GM21723 (cell line): ENCODE data around the gene SHOC2.

Experiments
- ATAC-seq: cut with Tn5 transposase; IDR thresholded peaks from one replicate; pipeline ENCODE4 v1.9.1; 2021; ENCODE audit warnings: mild to moderate bottlenecking, moderate library complexity; ENCODE audit not compliant: unreplicated experiment

SHOC2 gene

DNA sequence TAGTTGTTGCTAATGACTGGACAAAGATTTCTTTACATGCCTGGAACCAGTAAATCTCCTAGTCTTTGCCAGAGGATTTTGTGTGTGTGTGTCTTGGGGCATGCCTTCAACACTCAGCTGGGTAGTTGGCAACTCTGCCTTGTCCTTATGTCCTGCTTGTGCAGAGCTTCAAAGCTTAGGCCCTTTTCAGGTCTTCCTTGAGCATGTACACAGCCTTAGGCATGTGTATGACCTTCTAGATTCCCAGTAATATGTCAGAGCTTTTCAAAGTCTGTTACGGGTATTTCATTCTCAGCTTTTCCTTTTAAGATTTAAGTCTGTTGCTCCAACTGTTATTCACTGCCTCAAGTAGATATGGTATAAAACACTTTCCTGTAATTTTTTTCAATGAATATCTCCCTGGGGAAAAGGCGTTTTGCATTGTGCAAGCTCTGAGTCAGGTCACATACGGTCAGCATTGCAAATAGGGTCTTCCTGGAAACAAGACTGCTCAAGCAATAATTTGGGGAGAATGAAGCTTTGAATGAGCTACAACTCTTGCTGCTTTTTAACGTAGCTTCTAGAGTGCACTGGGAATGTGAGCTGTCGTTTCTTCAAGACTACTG, 25.5 kb downstream of the SHOC2 start:
- no peak for ATAC-seq

DNA sequence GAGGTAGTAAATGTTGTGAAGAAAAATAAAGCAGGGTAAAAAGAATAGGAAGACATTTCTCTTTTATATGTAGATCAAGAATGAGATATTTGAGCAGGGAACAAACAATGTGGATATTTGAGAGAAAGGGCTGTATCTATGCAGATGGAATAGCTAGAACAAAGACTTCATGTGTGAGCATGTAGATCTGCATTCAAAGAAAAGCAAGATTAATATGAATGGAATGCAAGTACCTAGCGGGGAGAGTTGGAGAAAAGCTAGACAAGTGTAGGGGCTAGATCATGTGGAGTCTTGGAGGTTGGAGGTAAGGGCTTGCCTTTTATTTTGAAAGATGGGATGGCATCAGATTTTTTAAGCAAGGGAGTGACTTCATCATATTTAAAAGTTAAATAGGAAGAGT, 27.1 kb downstream of the SHOC2 start:
- no peak for ATAC-seq

DNA sequence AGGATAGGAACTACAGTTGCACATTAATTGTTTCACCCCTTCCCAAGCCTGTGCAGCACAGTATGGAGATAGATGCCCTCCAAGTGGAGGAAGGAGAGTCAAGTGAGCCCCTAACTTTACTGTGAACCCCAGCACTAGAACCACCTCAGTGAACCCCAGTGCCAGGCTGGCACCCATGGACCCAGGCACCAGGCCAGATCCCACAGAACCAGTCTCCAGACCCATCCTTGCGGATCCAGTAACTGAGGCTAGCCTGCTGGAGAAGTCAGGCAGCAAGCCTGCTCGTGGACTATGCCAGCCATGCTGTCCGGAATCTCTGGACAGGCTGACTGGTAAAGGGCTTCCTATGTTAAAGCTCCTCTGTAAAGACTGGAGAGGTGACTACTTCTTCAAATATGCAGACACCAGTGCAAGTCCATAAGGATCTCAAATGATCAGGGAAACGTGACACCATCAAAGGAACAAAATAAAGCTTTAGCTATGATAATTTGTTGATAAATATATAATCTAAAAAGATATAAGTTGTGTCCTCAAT, 27.7 kb downstream of the SHOC2 start:
- ATAC-seq = no peak

DNA sequence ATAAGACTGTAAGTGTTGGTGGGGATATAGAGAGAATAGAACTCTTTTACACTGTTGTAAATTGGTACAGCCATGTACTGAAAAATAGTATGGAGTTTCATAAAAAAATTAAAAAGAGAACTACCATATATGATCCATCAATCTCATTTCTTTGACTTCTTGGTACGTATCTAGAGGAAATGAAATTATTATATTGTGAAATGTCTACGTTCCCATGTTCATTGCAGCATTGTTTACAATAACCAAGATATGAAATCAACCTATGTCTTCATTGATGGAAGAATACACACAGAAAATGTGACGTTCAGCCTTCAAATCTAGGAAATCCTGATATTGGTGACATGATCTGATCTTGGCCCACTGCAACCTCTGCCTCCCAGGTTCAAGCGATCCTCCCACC, 32.0 kb downstream of the SHOC2 start:
- ATAC-seq = no peak

DNA sequence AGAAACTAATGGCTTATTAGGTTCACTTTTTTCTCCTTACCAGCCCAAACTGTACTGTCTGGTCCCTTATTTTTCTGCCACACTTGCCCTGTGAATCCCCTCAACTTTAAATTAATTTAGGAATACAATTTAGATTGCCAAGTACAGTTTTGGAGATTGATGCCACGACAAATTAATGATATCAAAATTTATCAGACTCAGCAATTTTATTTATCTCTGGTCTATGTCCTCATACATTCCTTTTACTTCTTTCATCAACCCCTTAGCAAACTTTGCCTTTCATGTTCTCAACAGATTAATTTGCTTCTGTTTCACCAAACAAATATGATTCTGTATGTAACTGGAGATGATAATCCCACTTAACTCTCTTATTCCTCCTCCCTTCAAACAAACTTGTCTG, 38.2 kb downstream of the SHOC2 start:
- no peak for ATAC-seq

DNA sequence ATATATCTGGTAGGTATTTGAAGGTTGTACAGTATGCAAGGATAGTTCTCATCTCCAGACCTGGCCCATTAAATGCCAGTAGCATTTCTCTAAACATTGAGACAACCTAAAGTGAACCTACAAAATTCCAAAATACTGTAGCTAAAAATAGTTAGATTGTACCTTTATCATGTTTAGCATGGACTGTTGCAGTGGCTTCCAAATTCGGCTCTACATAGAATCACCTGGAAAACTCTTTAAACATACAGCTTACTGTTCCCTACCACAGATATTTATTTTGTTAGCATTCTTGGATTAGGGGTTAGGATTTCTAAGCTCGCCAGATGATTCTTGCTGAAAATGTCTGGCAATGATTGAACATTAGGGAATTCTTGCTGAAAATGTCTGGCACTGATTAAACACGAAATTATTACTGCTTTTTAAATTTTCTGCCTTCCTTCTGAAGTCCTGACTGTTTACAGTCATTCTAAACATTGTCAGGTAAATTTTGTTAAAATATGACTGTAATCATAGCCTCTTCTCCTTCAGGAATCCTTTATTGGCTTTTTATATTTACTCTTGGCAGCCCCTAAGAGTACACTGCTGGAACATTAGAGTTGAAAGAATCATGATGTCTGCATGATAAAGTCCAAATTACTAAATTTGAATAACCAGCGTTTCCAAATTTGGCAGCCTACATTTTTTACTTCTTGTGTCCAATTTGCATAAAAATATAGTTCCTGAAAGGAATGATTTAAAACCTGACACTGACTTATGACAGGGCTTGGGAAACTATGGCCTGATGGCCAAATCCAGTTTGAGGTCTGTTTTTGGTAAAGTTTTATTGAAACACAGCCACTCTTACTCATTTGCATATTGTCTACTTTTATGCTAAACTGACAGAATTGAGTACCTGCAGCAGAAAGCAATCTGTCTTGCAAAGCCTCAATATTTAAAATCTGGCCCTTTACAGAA, 40.3 kb downstream of the SHOC2 start:
- no peak for ATAC-seq

DNA sequence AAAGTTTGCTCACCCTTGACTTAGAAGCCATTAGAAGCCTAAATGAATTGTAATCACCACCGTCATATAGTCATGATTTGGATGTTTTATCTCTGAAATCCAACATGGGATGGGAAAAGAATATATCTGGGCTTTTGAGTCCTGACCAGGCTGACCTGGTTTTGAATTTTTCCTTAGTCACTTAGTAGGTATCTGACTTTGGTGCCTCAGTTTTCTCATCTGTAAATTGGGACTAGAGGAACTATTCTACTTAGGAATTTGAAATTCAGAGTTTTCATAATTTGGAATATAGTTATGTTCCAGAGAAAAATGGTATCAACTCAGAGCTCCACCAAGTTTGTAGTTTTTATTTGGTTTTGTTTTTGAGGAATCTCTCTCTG, 40.9 kb downstream of the SHOC2 start:
- no peak for ATAC-seq

DNA sequence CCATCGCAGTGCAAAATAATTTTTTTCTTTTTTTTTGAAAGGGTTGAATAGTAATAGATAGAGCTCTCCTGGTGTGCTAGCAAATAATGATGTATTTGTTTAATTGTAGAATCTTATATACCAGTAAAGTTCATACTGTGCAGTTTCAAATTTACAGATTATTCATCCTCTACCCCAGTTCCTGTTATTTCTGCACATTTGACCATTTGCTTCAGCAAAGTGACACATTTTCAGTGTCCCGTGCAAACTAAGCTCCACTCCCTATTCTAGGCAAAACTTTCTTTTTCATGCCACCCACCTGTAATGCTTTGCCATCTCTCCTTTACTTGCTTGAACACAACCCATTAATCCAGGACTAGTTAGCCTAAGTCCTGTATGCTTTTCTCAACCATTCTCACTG, 43.0 kb downstream of the SHOC2 start:
- no peak for ATAC-seq

DNA sequence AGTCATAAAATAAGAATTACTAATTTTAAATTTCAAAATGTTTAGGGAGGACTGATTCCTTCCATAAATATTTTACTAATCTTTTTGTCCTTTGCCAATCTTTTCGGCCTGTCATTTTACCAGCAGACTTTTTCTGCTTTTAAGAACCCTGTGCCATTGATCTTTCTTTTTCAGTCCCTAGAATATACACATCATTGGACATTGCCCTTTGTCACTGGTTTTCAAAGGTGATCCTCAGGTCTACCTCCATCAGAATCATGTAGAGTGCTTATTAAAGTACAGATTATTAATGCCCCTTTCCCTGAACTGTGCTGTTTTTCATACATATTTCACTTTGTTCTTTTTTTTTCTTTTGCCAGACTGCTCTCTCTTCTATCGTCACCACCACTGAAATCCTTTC, 43.8 kb downstream of the SHOC2 start:
- no peak for ATAC-seq

DNA sequence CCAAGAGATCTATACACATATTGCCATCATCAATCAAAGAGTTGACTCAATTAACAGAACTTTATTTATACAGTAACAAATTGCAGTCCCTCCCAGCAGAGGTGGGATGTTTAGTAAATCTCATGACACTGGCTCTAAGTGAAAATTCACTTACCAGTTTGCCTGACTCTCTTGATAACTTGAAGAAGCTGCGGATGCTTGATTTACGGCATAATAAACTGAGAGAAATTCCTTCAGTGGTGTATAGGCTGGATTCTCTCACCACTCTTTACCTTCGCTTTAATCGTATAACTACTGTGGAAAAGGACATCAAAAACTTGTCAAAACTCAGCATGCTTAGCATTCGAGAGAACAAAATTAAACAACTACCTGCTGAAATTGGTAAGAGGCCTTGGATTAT, 45.3 kb downstream of the SHOC2 start:
- ATAC-seq = no peak

DNA sequence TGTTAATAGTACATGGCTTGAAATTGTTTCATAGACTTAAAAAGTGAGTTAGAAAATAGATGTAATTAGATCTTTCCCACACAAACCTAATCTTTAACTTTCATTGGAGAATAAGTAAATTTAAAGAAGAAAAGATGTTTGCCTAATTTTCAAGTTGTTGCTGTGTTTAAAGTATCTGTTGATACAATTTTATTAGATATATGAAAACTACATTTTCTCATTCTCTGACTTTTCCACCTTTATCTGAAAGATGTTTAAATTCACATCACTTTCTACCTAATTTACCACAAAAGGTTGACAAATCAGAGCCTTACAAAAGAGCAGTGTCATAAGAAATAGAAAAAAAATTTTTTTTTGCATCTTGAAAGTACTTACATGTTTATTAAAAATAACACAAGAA, 45.8 kb downstream of the SHOC2 start:
- ATAC-seq = no peak

DNA sequence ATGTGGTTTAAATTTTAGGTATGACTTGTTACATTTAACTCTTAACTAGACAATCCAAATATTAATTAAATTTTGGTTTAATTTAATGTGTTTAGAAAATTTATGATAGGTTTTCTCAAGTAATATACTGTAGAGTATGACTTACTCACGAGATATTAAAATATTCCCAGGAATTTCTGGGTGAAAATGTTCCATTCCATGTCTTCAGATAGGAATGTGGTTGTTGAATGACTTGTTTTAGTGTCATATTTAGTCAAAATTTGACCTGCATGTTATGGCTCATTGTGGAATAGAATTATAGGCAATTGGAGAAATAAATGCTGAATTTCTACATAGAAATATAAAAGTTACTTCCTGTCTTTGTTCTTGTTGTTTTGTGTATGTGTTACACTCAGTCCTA, 46.7 kb downstream of the SHOC2 start:
- no peak for ATAC-seq

DNA sequence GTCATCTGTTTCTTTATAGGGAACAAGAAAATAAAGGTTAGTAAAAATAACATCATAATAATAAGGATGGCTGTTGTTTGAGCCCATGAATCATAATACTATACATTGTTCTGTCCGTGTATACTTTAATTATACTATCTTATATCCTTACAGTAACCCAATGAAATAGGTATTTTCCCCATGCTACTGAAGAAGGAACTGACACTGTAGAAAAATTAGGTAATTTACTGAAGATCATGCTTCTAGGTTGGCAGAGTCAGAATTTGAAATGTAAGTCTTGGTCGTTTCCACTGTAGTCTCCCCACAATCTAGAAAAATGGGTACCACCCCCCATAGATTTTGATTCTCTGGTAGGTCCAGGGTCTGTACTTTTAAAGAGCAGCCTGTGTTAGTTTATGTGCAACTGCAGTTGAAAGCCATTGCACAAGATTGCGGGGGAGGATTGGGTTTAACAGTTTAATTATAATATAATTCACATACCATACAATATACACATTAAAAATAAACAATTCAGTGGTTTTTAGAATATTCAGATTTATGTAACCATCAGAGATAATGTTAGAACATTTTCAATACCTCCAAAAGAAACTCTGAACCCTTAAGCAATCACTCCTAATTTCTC, 47.7 kb downstream of the SHOC2 start:
- peak; percentile 48 for ATAC-seq

DNA sequence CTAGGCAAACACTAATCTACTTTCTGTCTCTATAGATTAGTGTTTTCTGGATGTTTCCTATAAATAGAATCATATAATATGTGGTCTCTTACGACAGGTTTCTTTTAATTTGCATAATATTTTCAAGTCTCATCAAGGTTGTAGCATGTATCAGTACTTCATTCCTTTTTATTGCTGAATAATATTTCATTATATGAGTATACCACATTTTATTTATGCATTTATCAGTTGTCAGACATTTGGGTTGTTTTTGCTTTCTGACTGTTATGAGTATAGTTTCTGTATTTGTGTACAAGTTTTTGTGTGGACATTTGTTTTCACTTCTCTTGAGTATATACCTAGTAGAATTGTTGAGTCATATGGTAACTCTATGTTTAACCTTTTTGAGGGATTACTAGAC, 48.2 kb downstream of the SHOC2 start:
- no peak for ATAC-seq

DNA sequence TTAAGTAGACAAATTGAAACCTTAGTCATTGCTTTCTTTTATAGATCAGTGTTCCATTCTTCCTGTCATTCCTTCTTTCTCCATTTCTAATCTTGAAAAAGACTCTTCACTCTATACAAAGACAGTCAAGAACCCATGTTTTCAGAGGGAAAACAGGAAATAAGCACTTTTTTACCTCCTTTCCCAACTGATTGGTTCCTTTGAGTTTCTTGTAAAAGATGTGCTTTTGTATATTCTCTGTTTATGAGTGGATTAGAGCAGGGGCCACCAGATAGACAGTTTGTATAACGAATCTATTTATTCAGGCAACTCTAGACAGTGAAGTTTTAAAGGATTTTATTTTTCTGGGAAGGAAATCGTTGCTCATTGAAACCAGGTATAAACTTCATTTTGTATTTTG, 49.8 kb downstream of the SHOC2 start:
- ATAC-seq = no peak

DNA sequence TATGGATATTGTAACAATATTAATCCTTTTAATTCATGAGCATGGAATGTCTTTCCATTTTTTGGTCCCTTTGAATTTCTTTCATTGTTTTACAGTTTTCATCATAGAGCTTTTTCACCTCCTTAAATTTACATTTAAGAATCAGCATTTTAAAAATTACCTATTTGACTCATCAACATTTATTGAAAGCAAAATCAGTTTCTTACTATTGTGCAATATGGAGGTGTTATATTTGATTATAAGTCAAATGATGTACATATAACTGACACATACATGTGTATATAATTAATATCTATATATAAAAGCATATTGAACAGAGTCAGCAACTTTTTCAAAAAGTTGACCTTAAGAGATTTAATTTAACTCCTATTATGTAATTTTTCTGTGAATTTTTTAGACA, 52.2 kb downstream of the SHOC2 start:
- ATAC-seq = no peak

DNA sequence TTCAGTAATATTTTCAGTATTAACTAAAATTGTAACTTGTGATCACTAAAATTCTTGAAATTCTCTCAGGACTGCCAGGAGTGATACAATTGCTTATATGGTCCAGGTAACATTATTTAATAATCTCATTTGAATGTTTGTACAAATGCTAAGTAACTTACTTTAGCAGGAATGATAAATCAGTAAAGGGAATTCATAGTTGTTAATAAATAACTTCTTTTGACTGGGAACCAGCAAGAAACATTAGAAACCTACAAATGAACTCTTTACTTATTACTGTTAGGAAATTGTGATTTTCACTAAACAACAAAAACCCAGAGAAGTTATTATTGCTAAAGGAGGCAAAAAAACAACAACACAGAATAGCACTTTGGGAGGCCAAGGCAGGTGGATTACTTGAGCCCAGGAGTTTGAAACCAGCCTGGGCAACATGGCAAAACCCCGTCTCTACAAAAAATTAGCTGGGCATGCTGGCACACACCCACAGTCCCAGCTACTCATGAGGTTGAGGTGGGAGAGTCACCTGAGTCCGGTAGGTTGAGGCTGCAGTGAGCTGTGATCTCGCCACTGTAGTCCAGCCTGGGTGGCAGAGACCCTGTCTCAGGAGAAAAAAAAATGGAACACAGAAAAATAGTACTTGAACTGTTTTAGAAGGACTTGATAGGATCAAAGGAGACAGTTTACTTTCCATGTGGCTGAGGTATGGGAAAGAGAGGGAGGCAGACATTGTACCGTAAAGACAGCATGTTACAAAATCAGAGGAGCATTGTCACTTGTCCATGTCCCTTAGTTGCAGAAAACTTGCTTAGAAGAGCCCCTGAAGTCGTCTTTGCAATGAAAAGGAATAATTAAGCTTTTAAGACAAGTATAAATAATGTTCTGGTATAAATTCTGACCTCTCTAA, 53.1 kb downstream of the SHOC2 start:
- ATAC-seq = no peak

DNA sequence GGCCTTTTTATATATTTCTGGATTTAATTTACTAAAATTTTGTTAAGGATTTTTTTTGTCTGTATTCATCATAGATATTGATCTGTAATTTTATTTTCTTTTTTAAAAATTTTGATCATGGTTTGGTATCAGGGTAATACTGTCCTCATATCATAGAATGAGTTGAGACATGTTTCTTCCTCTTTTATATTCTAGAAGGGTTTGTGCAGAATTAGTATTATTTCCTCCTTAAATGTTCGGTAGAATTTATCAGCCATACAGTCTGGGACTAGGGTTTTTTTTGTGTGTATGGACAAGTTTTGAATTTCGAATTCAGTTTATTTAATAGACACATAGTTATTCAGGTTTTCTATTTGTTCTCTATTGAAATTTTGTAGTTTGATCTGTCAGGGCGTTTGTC, 54.0 kb downstream of the SHOC2 start:
- ATAC-seq = no peak

DNA sequence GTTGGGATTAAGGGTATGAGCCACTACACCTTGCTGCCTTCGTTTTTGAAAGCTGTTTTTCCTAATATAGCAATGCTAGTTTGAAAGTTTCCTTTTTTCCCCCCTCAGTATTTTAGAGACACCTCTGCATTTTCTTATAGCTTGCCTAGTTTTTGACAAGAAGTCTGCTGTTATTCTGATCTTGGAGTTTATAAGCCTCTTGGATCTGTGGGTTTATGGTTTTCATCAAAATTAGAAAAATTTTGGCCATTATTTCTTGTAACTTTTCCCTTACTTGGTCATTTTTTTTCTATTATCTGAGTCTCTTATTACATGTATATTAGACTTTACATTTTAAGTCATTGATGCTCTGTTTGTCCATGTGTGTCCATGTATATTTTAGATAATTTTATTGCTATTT, 57.2 kb downstream of the SHOC2 start:
- no peak for ATAC-seq

DNA sequence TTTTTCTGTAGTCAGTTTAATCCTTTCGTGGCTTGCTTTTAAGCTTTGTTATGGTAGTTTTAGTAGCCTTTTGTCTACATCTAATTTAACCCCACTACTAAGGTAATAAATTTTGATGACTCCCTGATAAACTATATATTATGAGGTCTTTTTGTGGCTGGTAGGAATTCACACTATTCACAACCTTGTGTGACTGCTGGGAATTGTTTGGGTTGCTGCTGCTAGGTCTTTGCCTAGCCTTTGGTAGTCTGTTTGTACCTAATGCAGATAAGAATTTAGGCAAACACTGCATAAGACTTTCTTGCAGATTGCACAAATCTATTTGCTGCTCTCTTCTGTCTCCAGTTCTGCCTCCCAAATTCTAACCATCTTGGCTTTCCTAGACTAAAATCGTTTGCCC, 58.3 kb downstream of the SHOC2 start:
- ATAC-seq = no peak

DNA sequence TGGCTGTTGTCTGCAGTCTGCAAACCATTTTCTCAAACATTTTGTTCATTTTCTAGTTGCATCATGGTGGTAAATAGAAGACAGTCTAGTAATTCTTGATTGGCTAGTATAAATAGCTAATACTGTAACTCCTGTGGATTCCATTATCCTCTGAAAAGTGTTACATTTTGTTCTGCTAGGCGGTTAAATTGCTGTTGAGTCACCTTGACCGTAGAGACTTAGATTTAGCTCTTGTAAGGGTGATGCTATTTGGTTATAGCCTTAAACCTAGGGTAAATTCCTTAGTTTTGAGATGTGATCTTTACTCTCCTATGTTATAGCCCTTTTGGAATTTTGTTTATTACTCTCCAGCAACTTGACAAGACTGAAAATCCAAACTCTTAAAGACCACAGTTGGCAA, 58.8 kb downstream of the SHOC2 start:
- no peak for ATAC-seq
